A549 treated with Mapracorat at 1 μM for 4 hours (cell line): ENCODE data around the gene GNAI3. TPM values are rescaled to one million over a fixed set of nuclear protein-coding genes. Genes with fewer than 3 reads are reported as not detected.

Source experiments
- total RNA-seq: library from RNA; stranded (reverse); fragments of 200-300 nt; extraction: Qiagen RNA extraction; gene quantifications from 5 replicates; pipeline ENCODE4 v1.2.3, GENCODE V29; 2022

The GNAI3 gene
- total RNA-seq, result 4.7 to 5.5 TPM (median 5.2 TPM) in 5 replicates

GRCh38 chr1:109548321-109549267, at the start of gene GNAI3:
TSS of gene GNAI3 (plus strand) at chr1:109548615. CDS start at chr1:109548721, 106 bp downstream.

GRCh38 chr1:109509176-109510134, 39.0 kb upstream of the GNAI3 start, which contains the start of gene AMIGO1:
TSS of gene AMIGO1 (minus strand) at chr1:109509727. CDS start at chr1:109508912, 815 bp downstream.

GRCh38 chr1:109539676-109540075, 8.7 kb upstream of the GNAI3 start, which contains the start of gene GPR61:
TSS of gene GPR61 (plus strand) at chr1:109539872. CDS start at chr1:109543023, 3,151 bp downstream.

GRCh38 chr1:109619576-109620400, 71.4 kb downstream of the GNAI3 start, which contains the start of the genes AMPD2 and GNAT2:
TSS of gene AMPD2 (plus strand) at chr1:109619837. CDS start at chr1:109621176, 1,339 bp downstream.
TSS of gene GNAT2 (minus strand) at chr1:109619616. CDS start at chr1:109612870, 6,746 bp downstream.

GRCh38 chr1:109655615-109656519, 107.5 kb downstream of the GNAI3 start, which contains the start of gene GSTM4:
TSS of gene GSTM4 (plus strand) at chr1:109656099. CDS start at chr1:109656390, 291 bp downstream.

GRCh38 chr1:109667452-109668122, 119.2 kb downstream of the GNAI3 start, which contains the start of gene GSTM2:
TSS of gene GSTM2 (plus strand) at chr1:109668057. CDS start at chr1:109668116, 59 bp downstream.

Other genes with a start within 250 kb of the GNAI3 start
- 0.25 TPM in 1 of 5 replicates, not detected in the others for gene MYBPHL, start 241.6 kb upstream of the GNAI3 start, total RNA-seq
- gene SORT1, start 150.7 kb upstream of the GNAI3 start, total RNA-seq, result 3.4 to 4.6 TPM (median 4.3 TPM) in 5 replicates
- 100 to 117 TPM (median 108 TPM) in 5 replicates for gene PSMA5, start 122.2 kb upstream of the GNAI3 start, total RNA-seq
- gene SYPL2, start 82.1 kb upstream of the GNAI3 start, total RNA-seq, result 0.06 to 0.13 TPM (median 0.10 TPM) in 4 of 5 replicates, not detected in the other
- 1.9 to 2.8 TPM (median 2.3 TPM) in 5 replicates for gene ATXN7L2, start 64.7 kb upstream of the GNAI3 start, total RNA-seq
- gene CYB561D1, start 54.5 kb upstream of the GNAI3 start, total RNA-seq, result 4.0 to 5.0 TPM (median 4.4 TPM) in 5 replicates
- gene AMIGO1, start 38.9 kb upstream of the GNAI3 start, total RNA-seq, result 1.0 to 1.4 TPM (median 1.3 TPM) in 5 replicates
- not detected in 5 replicates for gene GPR61, start 8.7 kb upstream of the GNAI3 start, total RNA-seq
- 0.13 to 0.17 TPM (median 0.17 TPM) in 3 of 5 replicates, not detected in the others for gene GNAT2, start 71.0 kb downstream of the GNAI3 start, total RNA-seq
- gene AMPD2, start 71.2 kb downstream of the GNAI3 start, total RNA-seq, result 20.6 to 28.6 TPM (median 23.1 TPM) in 5 replicates
- gene GSTM4, start 107.5 kb downstream of the GNAI3 start, total RNA-seq, result 8.6 to 11.1 TPM (median 9.3 TPM) in 5 replicates
- gene GSTM2, start 119.4 kb downstream of the GNAI3 start, total RNA-seq, result 2.9 to 3.6 TPM (median 3.4 TPM) in 5 replicates
- gene GSTM1, start 139.2 kb downstream of the GNAI3 start, total RNA-seq, result not detected in 5 replicates
- not detected in 5 replicates for gene GSTM5, start 163.6 kb downstream of the GNAI3 start, total RNA-seq
- 21.6 to 28.4 TPM (median 23.1 TPM) in 5 replicates for gene GSTM3, start 192.4 kb downstream of the GNAI3 start, total RNA-seq
- 0.52 to 1.1 TPM (median 0.94 TPM) in 5 replicates for gene EPS8L3, start 215.3 kb downstream of the GNAI3 start, total RNA-seq